DOHH2 (cell line): ENCODE measurements around the gene DNAAF5.

Source experiments
- H3F3A ChIP-seq: fragments of 200-600 bp; sonication (generic), shearing (Covaris generic); 2 replicates; pipeline ENCODE4 v1.6.0; 2016; ENCODE audit warnings: antibody characterized with exemption, mild to moderate bottlenecking; ENCODE audit not compliant: control insufficient read depth, insufficient read depth
- H3K27ac ChIP-seq: fragments of 200-600 bp; sonication (generic); 2 replicates; pipeline ENCODE4 v1.5.1; 2014; ENCODE audit warnings: low read depth, mild to moderate bottlenecking, low read length, moderate library complexity
- H3K27me3 ChIP-seq: fragments of 200-600 bp; sonication (generic); 2 replicates; pipeline ENCODE4 v1.6.1; 2014; ENCODE audit warnings: mild to moderate bottlenecking, low read length, mixed read lengths; ENCODE audit not compliant: control insufficient read depth
- H3K36me3 ChIP-seq: fragments of 200-600 bp; sonication (generic); 2 replicates; pipeline ENCODE4 v1.6.1; 2014; ENCODE audit warnings: mild to moderate bottlenecking, low read length, moderate library complexity, mixed read lengths; ENCODE audit not compliant: control insufficient read depth
- H3K4me1 ChIP-seq: fragments of 200-600 bp; sonication (generic); 2 replicates; pipeline ENCODE4 v1.6.1; 2014; ENCODE audit warnings: mild to moderate bottlenecking, low read length, mixed read lengths; ENCODE audit not compliant: control insufficient read depth
- H3K4me2 ChIP-seq: fragments of 200-600 bp; sonication (generic); 2 replicates; pipeline ENCODE4 v1.6.0; 2014; ENCODE audit warnings: mild to moderate bottlenecking, low read length, moderate library complexity
- H3K4me3 ChIP-seq: fragments of 200-600 bp; sonication (generic); 2 replicates; pipeline ENCODE4 v1.5.1; 2014; ENCODE audit warnings: mild to moderate bottlenecking, low read length, mixed read lengths
- H3K79me2 ChIP-seq: fragments of 200-600 bp; sonication (generic); 2 replicates; pipeline ENCODE4 v1.6.1; 2014; ENCODE audit warnings: mild to moderate bottlenecking, low read length, mixed read lengths; ENCODE audit not compliant: control insufficient read depth
- H3K9me2 ChIP-seq: fragments of 200-600 bp; sonication (generic); replicated peaks from 2 replicates; pipeline ENCODE4 v1.6.1; 2014; ENCODE audit warnings: mild to moderate bottlenecking, low read length, mixed read lengths; ENCODE audit not compliant: control insufficient read depth
- H3K9me3 ChIP-seq: fragments of 200-600 bp; sonication (generic); 2 replicates; pipeline ENCODE4 v1.6.1; 2014; ENCODE audit warnings: antibody characterized with exemption, low read length, mixed read lengths; ENCODE audit not compliant: control insufficient read depth, insufficient read depth
- H4K20me1 ChIP-seq: fragments of 200-600 bp; sonication (generic); 2 replicates; pipeline ENCODE4 v1.6.0; 2014; ENCODE audit warnings: low read depth, mild to moderate bottlenecking, antibody characterized with exemption, low read length, moderate library complexity; ENCODE audit not compliant: control insufficient read depth, insufficient read depth
- CTCF ChIP-seq: fragments of 200-600 bp; sonication (generic); IDR thresholded peaks from one replicate; pipeline ENCODE4 v1.5.1; 2014; ENCODE audit warnings: antibody characterized with exemption, mild to moderate bottlenecking, low read depth, low read length; ENCODE audit not compliant: poor library complexity, severe bottlenecking
- EZH2phosphoT487 ChIP-seq: fragments of 200-600 bp; sonication (generic); IDR thresholded peaks from 2 replicates; pipeline ENCODE4 v1.6.1; 2017; ENCODE audit warnings: borderline replicate concordance, mild to moderate bottlenecking, antibody characterized with exemption, low read length, moderate library complexity, mixed read lengths

The DNAAF5 gene

GRCh38 chr7:756928-757560, 30.5 kb downstream of the DNAAF5 start:
- TF ChIP-seq CTCF (no peak), EZH2phosphoT487 (no peak)
- Histone ChIP-seq H3K27ac (no peak overlapping the region), H3K9me3 (no peaks in the 10 kb centered on the region), H3K9me2 (no peaks in the 10 kb centered on the region), H3F3A (no peaks in the 10 kb centered on the region), H3K4me1 (no peaks in the 10 kb centered on the region), H3K4me2 (no peak overlapping the region), H4K20me1 (no peaks in the 10 kb centered on the region), H3K79me2 (no peaks in the 10 kb centered on the region; the same call in 1 of the 2 replicates), H3K36me3 (peaks cover 83% of the 10 kb centered on the region), H3K4me3 (no peak overlapping the region), H3K27me3 (no peaks in the 10 kb centered on the region)

- TF ChIP-seq EZH2phosphoT487 = no peak
- TF ChIP-seq CTCF = no peak
- no peaks in the 10 kb centered on the region for H3K9me3 ChIP-seq
- no peaks in the 10 kb centered on the region for H3K9me2 ChIP-seq
- no peak overlapping the region for H3K27ac ChIP-seq
- no peak overlapping the region for H3K4me2 ChIP-seq
- no peaks in the 10 kb centered on the region for H3K79me2 ChIP-seq
- no peaks in the 10 kb centered on the region for H3K4me1 ChIP-seq
- H4K20me1 ChIP-seq = no peaks in the 10 kb centered on the region
- H3K4me3 ChIP-seq = no peak overlapping the region
- H3F3A ChIP-seq = no peaks in the 10 kb centered on the region
- no peaks in the 10 kb centered on the region for H3K27me3 ChIP-seq
- H3K36me3 ChIP-seq = peaks cover 81% of the 10 kb centered on the region
These were observed 31.3 kb downstream of the DNAAF5 start for GRCh38 chr7:757741-758163.

- Histone ChIP-seq H3K79me2 (no peaks in the 10 kb centered on the region), H3K36me3 (peaks cover 90% of the 10 kb centered on the region), H4K20me1 (no peaks in the 10 kb centered on the region), H3K4me3 (no peak overlapping the region), H3K4me1 (no peaks in the 10 kb centered on the region), H3K27ac (no peak overlapping the region), H3K4me2 (no peak overlapping the region), H3K27me3 (no peaks in the 10 kb centered on the region), H3F3A (no peaks in the 10 kb centered on the region), H3K9me2 (no peaks in the 10 kb centered on the region), H3K9me3 (no peaks in the 10 kb centered on the region)
- TF ChIP-seq EZH2phosphoT487 = no peak
These were observed 33.1 kb downstream of the DNAAF5 start for GRCh38 chr7:759569-759968.

GRCh38 chr7:760006-760405, 33.5 kb downstream of the DNAAF5 start:
- no peaks in the 10 kb centered on the region for H3K9me3 ChIP-seq
- H3K79me2 ChIP-seq = no peaks in the 10 kb centered on the region
- no peak overlapping the region for H3K4me3 ChIP-seq
- no peak overlapping the region for H3K27ac ChIP-seq
- no peaks in the 10 kb centered on the region for H3K4me1 ChIP-seq
- no peaks in the 10 kb centered on the region for H4K20me1 ChIP-seq
- TF ChIP-seq EZH2phosphoT487 (no peak), CTCF (no peak)
- no peaks in the 10 kb centered on the region for H3F3A ChIP-seq
- H3K36me3 ChIP-seq = peaks cover 89% of the 10 kb centered on the region
- H3K27me3 ChIP-seq = no peaks in the 10 kb centered on the region
- H3K4me2 ChIP-seq = no peak overlapping the region
- H3K9me2 ChIP-seq = no peaks in the 10 kb centered on the region
